Measurements from ENCODE around the gene RGS16.

The RGS16 gene

DNA sequence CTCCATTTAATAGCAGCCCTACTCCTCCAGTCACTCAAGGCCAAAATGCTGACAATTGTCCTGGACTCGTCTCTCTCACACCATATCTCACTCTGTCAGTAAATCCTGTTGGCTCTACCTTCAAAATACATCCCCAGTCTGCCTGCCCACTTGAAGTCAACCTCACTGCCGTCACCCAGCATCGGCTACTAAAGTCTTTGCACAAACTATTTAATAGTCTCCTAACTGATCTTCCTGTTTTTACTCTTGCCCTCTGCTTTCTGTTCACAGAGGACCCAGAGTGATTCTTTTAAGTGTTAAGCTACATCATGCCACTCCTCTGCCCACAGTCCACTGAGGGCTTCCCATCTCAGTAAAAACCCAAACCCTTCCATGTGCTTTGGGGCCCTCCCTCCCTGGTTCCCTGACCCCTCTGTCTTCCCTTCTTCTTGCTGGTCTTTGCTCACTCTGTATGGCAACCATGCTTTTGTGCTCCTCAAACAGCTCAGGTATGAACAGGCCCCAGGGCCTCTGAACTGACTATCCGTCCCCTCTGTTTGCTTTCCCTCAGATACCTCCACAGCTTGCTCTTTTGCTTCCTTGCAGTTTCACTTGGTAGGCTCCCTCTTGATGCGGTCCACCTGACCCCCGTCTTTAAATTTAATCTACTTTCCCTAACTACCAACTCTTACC, 34.1 kb downstream of the RGS16 start:
- TF ChIP-seq ZNF121 (tag by site-specific recombination; IDR thresholded peaks at IDR 0.05) = no peak
- 0 out of 2 replicates have a peak, but pooled peaks have one; percentile 16 for TF ChIP-seq ZNF660 (tag by site-specific recombination; IDR thresholded peaks at IDR 0.05)
- H3K4me3 ChIP-seq (ENCODE audit: low read depth, low read length) = no peak overlapping the region
- H3K4me1 ChIP-seq (ENCODE audit: control insufficient read depth, insufficient read depth, low read length) = no peaks in the 10 kb centered on the region
- CTCF ChIA-PET = interaction anchor here (1.1 kb wide), 1 partner anchor 31 kb away, joined by 4 read pairs; no protein-coding TSS in a partner anchor
- no peak overlapping the region for H3K27ac ChIP-seq (ENCODE audit: extremely low read depth, low read depth, low read length)
- no peaks in the 10 kb centered on the region for H3K9me3 ChIP-seq (ENCODE audit: control insufficient read depth, insufficient read depth, low read depth, low read length)
- POLR2A ChIA-PET = no interaction called here
- H3K36me3 ChIP-seq (ENCODE audit: control insufficient read depth in 2 of 2, insufficient read depth in 1 of 2, low read length in 2 of 2) = peaks cover 0 to 3% of the 10 kb centered on the region in 2 experiments; a peak in 1 of 3 replicates

DNA sequence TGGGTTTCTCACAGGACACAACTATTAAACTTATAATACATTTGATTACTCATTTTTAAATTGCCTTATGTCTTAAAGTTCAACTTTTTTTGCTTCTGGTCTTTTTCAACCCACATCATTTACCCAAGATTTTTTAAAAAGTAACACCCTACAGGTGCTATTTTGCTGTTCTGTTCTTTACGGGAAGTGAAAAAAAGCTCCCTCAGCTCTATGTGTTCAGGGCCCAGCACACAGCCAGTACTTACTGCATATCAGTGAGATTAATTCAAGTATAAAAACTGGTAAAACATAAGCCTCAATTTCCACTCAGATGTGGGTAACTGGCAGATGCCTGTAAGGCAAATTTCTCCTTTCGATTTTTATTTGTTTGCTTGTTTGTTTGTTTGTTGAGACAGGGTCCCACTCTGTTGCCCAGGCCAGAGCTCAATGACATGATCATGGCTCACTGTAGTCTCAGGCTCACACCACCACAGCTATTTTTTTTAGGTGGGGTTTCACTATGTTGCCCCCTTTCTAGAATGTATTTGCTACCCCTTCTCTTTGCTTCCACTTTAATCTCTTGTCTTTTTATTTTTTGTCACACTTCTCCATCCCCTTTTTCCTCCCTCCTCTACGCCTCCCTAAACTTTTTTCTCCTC, 35.4 kb downstream of the RGS16 start:
- Histone ChIP-seq H3K9me3 (ENCODE audit: control insufficient read depth, insufficient read depth, low read depth, low read length) (no peaks in the 10 kb centered on the region), H3K27ac (ENCODE audit: extremely low read depth, low read depth, low read length) (no peak overlapping the region), H3K4me3 (ENCODE audit: low read depth, low read length) (no peak overlapping the region), H3K4me1 (ENCODE audit: control insufficient read depth, insufficient read depth, low read length) (no peaks in the 10 kb centered on the region), H3K36me3 (ENCODE audit: control insufficient read depth in 2 of 2, insufficient read depth in 1 of 2, low read length in 2 of 2) (no peaks in the 10 kb centered on the region)
- CTCF ChIA-PET = interaction anchor here (0.6 kb wide), 1 partner anchor 13 kb away, joined by 3 read pairs; no protein-coding TSS in a partner anchor
- POLR2A ChIA-PET = no interaction called here
- TF ChIP-seq ZSCAN30 (tag by site-specific recombination; IDR thresholded peaks at IDR 0.05) = no peak
- TF ChIP-seq, protein P1, sequence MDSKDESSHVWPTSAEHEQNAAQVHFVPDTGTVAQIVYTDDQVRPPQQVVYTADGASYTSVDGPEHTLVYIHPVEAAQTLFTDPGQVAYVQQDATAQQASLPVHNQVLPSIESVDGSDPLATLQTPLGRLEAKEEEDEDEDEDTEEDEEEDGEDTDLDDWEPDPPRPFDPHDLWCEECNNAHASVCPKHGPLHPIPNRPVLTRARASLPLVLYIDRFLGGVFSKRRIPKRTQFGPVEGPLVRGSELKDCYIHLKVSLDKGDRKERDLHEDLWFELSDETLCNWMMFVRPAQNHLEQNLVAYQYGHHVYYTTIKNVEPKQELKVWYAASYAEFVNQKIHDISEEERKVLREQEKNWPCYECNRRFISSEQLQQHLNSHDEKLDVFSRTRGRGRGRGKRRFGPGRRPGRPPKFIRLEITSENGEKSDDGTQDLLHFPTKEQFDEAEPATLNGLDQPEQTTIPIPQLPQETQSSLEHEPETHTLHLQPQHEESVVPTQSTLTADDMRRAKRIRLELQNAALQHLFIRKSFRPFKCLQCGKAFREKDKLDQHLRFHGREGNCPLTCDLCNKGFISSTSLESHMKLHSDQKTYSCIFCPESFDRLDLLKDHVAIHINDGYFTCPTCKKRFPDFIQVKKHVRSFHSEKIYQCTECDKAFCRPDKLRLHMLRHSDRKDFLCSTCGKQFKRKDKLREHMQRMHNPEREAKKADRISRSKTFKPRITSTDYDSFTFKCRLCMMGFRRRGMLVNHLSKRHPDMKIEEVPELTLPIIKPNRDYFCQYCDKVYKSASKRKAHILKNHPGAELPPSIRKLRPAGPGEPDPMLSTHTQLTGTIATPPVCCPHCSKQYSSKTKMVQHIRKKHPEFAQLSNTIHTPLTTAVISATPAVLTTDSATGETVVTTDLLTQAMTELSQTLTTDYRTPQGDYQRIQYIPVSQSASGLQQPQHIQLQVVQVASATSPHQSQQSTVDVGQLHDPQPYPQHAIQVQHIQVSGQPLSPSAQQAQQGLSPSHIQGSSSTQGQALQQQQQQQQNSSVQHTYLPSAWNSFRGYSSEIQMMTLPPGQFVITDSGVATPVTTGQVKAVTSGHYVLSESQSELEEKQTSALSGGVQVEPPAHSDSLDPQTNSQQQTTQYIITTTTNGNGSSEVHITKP (tag by site-specific recombination; IDR thresholded peaks at IDR 0.05) = peak; percentile 68

DNA sequence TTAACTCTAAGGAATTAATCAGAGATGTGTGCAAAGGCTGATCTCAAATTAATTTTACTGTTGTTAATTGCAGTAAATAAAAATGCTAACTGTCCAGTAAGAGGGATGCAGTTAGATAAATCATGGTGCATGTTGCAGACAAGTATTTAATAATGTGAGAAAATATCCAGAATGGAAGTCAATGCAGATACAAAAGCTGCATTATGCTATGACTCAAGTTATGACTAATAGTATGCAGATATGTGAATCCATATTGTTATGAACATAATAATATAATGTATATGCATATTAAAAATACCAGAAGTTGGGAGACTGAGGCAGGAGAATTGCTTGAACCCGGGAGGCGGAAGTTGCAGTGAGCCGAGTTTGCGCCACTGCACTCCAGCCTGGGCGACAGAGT, 36.6 kb downstream of the RGS16 start:
- CTCF ChIA-PET = interaction anchor here (0.7 to 2.0 kb wide), 3 partner anchors 29 to 924 kb away, joined by 3 to 8 read pairs (median 5); no protein-coding TSS in a partner anchor
- H3K9me3 ChIP-seq (ENCODE audit: control insufficient read depth, insufficient read depth, low read depth, low read length) = no peaks in the 10 kb centered on the region
- POLR2A ChIA-PET = no interaction called here

More for the DNA sequence above, 36.6 kb downstream of the RGS16 start:
- Histone ChIP-seq H3K4me3 (ENCODE audit: low read depth, low read length) (no peak overlapping the region), H3K4me1 (ENCODE audit: control insufficient read depth, insufficient read depth, low read length) (no peaks in the 10 kb centered on the region), H3K36me3 (ENCODE audit: control insufficient read depth in 2 of 2, insufficient read depth in 1 of 2, low read length in 2 of 2) (no peaks in the 10 kb centered on the region), H3K27ac (ENCODE audit: extremely low read depth, low read depth, low read length) (no peak overlapping the region)
- TF ChIP-seq, protein P2, sequence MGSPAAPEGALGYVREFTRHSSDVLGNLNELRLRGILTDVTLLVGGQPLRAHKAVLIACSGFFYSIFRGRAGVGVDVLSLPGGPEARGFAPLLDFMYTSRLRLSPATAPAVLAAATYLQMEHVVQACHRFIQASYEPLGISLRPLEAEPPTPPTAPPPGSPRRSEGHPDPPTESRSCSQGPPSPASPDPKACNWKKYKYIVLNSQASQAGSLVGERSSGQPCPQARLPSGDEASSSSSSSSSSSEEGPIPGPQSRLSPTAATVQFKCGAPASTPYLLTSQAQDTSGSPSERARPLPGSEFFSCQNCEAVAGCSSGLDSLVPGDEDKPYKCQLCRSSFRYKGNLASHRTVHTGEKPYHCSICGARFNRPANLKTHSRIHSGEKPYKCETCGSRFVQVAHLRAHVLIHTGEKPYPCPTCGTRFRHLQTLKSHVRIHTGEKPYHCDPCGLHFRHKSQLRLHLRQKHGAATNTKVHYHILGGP (tag by site-specific recombination; IDR thresholded peaks at IDR 0.05) = no peak
- TF ChIP-seq, protein P3, sequence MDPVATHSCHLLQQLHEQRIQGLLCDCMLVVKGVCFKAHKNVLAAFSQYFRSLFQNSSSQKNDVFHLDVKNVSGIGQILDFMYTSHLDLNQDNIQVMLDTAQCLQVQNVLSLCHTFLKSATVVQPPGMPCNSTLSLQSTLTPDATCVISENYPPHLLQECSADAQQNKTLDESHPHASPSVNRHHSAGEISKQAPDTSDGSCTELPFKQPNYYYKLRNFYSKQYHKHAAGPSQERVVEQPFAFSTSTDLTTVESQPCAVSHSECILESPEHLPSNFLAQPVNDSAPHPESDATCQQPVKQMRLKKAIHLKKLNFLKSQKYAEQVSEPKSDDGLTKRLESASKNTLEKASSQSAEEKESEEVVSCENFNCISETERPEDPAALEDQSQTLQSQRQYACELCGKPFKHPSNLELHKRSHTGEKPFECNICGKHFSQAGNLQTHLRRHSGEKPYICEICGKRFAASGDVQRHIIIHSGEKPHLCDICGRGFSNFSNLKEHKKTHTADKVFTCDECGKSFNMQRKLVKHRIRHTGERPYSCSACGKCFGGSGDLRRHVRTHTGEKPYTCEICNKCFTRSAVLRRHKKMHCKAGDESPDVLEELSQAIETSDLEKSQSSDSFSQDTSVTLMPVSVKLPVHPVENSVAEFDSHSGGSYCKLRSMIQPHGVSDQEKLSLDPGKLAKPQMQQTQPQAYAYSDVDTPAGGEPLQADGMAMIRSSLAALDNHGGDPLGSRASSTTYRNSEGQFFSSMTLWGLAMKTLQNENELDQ (tag by site-specific recombination; IDR thresholded peaks at IDR 0.05; ENCODE audit: low read depth) = no peak
- TF ChIP-seq ZSCAN30 (tag by site-specific recombination; IDR thresholded peaks at IDR 0.05) (no peak), ZNF341 (tag by site-specific recombination; IDR thresholded peaks at IDR 0.05; ENCODE audit: low read depth) (no peak)

Measured in HEK293 (cell line).